OCI-LY3 (cell line): ENCODE results near the gene OR4F15.
"Not testable (repeated sequence)": the region's sequence is repeated elsewhere in the genome, so short reads cannot be mapped to it uniquely, and the experiment has no call there.

Experiments
- H2AFZ ChIP-seq: fragments of 200-600, 300-600 bp; shearing (Covaris generic); 2 replicates; pipeline ENCODE4 v1.6.0; 2014; ENCODE audit warnings: antibody characterized with exemption, low read depth, low read length
- H3K27ac ChIP-seq: fragments of 200-600, 300-600 bp; sonication (generic); 2 replicates; pipeline ENCODE4 v1.5.1; 2014; ENCODE audit warnings: mild to moderate bottlenecking, low read length, moderate library complexity, mixed read lengths
- H3K27me3 ChIP-seq: fragments of 200-600, 300-600 bp; sonication (generic); 2 replicates; pipeline ENCODE4 v1.6.1; 2014; ENCODE audit warnings: low read depth, low read length, mixed read lengths
- H3K36me3 ChIP-seq: fragments of 200-600, 300-600 bp; sonication (generic); replicated peaks from 2 replicates; pipeline ENCODE3; 2014; ENCODE audit warnings: low read depth, low read length, mixed read lengths
- H3K4me1 ChIP-seq: fragments of 300-600, 200-600 bp; sonication (generic); 2 replicates; pipeline ENCODE4 v1.6.1; 2014; ENCODE audit warnings: low read length, mixed read lengths
- H3K4me2 ChIP-seq: fragments of 200-600, 300-600 bp; sonication (generic); 2 replicates; pipeline ENCODE4 v1.6.1; 2014; ENCODE audit warnings: low read length, mixed read lengths
- H3K4me3 ChIP-seq: fragments of 300-600, 200-600 bp; sonication (generic); 2 replicates; pipeline ENCODE4 v1.5.1; 2014; ENCODE audit warnings: antibody characterized with exemption, mild to moderate bottlenecking, low read length, moderate library complexity
- H3K79me2 ChIP-seq: fragments of 300-600, 200-600 bp; shearing (Covaris generic); 2 replicates; pipeline ENCODE4 v1.6.1; 2014; ENCODE audit warnings: mild to moderate bottlenecking, low read length, mixed read lengths
- H3K9ac ChIP-seq: fragments of 300-600, 200-600 bp; shearing (Covaris generic); 2 replicates; pipeline ENCODE4 v1.6.0; 2014; ENCODE audit warnings: mild to moderate bottlenecking, low read length, moderate library complexity
- H3K9me3 ChIP-seq: fragments of 200-600, 300-600 bp; shearing (Covaris generic); 2 replicates; pipeline ENCODE4 v1.6.1; 2014; ENCODE audit warnings: low read length, mixed read lengths; ENCODE audit not compliant: insufficient read depth
- H4K20me1 ChIP-seq: fragments of 200-600, 300-600 bp; sonication (generic); 2 replicates; pipeline ENCODE4 v1.6.1; 2016; ENCODE audit warnings: low read length, mixed read lengths; ENCODE audit not compliant: insufficient read depth
- EZH2phosphoT487 ChIP-seq: fragments of 200-600 bp; shearing (Covaris generic); IDR thresholded peaks from 2 replicates; pipeline ENCODE4 v1.6.1; 2018; ENCODE audit warnings: antibody characterized with exemption, mixed run types, low read depth
- TF ChIP-seq, protein P1 (sequence below): fragments of 200-600, 300-600 bp; sonication (generic); IDR thresholded peaks from 2 replicates; pipeline ENCODE4 v1.5.1; 2014; ENCODE audit warnings: antibody characterized with exemption, low read length, low read depth

The OR4F15 gene

GRCh38 chr15:101811902-101812301 lies at the start of gene OR4F15:
Gene OR4F15 (plus strand): TSS chr15:101812202. CDS start chr15:101818187, 5,985 bp downstream.
- H3K79me2 ChIP-seq, result no peaks in the 10 kb centered on the region
- no peaks in the 10 kb centered on the region for H3K9me3 ChIP-seq
- H2AFZ ChIP-seq, result no peak within 1 kb of the TSS
- H3K36me3 ChIP-seq, result no peaks in the 10 kb centered on the region
- TF ChIP-seq EZH2phosphoT487, result no peak
- H4K20me1 ChIP-seq, result no peaks in the 10 kb centered on the region
- no peak within 1 kb of the TSS for H3K9ac ChIP-seq
- H3K4me1 ChIP-seq, result no peaks in the 10 kb centered on the region
- no peak within 1 kb of the TSS for H3K27ac ChIP-seq
- no peak within 1 kb of the TSS for H3K4me3 ChIP-seq
- no peak within 1 kb of the TSS for H3K4me2 ChIP-seq
- peaks cover 9% of the 10 kb centered on the region; the same call in 1 of the 2 replicates for H3K27me3 ChIP-seq

DNA sequence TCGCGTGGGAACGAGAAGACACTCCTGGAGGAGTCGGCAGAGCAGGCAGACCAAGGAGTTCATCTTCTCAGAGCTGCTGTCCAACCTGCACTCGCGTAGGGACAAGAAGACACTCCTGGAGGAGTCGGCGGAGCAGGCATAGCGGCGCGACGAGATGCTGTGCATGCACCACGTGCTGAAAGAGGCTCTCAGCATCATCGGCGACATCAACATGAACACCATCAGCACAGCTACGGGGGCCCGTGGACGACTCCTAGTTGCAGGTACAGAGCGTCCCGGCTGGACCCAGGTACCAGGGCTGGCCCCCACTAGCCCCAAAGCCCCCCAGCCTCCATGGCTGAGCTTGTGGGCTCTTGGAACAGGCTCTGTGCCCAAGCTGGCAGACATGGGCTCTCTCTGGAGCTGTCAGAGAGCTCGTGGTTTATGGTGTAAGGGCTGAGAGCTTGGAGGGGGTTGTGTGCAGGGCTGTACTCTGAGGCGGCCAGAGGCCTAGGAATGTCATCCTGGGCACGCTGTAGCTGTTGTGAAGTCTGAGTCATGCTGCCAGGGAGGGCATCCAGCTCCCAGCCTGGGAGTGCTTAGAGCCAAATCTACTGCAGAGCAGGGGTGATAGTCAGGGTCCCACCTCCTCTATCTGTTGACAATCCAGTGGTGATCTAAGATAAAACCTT lies 47.2 kb upstream of the OR4F15 start:
- not testable (repeated sequence) for H3K4me2 ChIP-seq

DNA sequence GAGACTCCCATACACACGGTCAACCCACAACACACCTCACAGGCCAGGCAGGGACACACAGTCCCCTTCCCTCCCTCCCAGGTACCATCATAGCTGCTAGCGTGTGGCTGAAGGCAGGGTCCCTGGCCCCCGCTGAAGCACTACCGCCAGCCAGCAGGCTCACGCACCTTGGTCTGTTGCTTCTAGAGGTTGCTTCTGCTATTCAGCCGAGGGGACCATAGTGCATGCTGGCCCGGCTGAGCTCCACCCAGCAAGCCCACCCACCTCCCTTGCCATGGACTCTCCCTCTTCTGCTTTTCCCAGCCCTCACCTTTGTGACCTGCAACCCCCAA lies 46.7 kb upstream of the OR4F15 start:
- H3K27ac ChIP-seq, H3K79me2 ChIP-seq, H4K20me1 ChIP-seq, H3K9ac ChIP-seq, H3K36me3 ChIP-seq, H3K27me3 ChIP-seq, H3K4me3 ChIP-seq, H2AFZ ChIP-seq, H3K9me3 ChIP-seq, H3K4me1 ChIP-seq, H3K4me2 ChIP-seq: not testable (repeated sequence)

More for the DNA sequence above, 47.2 kb upstream of the OR4F15 start:
- H3K4me3 ChIP-seq, H3K9ac ChIP-seq, H4K20me1 ChIP-seq, H3K27ac ChIP-seq, H3K9me3 ChIP-seq, H3K36me3 ChIP-seq, H3K27me3 ChIP-seq, H2AFZ ChIP-seq, H3K4me1 ChIP-seq, H3K79me2 ChIP-seq: not testable (repeated sequence)

DNA sequence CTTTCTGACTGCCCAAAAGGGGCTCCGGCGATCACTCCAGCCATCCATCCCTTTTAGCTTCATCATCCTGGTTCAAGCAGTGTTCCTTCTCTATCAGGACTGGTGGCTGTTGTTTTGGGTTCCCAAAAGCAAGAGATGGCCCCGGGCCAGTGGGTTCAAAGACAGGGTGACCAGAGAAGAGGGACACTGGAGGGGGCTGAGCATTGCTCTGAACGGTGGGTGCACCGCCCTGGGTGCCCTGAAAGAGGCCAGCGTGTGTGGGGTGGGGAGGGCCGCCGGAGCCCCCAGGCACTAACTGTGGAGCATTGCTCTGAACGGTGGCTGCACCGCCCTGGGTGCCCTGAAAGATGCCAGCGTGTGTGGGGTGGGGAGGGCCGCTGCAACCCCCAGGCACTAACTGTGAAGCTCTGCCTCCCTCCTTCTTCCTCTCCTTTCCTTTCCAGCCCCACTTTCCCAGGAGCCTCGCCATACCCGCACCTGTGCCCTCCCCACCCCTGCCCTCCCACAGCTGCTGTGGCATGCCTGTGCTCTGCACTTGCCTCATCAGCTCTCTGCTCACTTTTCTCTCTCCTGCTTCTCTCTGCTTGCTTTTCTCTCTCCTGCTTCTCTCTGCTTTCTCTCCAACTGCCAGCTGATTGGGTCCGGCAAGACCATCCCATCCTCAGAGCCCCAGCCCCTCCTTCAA lies 46.1 kb upstream of the OR4F15 start:
- Histone ChIP-seq H3K27ac (no peak overlapping the region), H3K4me1 (no peaks in the 10 kb centered on the region), H3K9me3 (no peaks in the 10 kb centered on the region), H3K9ac (no peak overlapping the region), H3K4me3 (no peak overlapping the region), H3K79me2 (no peaks in the 10 kb centered on the region), H3K4me2 (no peak overlapping the region), H4K20me1 (no peaks in the 10 kb centered on the region), H3K27me3 (no peaks in the 10 kb centered on the region), H2AFZ (no peak overlapping the region), H3K36me3 (no peaks in the 10 kb centered on the region)
- TF ChIP-seq EZH2phosphoT487, result no peak
- TF ChIP-seq, protein P1, sequence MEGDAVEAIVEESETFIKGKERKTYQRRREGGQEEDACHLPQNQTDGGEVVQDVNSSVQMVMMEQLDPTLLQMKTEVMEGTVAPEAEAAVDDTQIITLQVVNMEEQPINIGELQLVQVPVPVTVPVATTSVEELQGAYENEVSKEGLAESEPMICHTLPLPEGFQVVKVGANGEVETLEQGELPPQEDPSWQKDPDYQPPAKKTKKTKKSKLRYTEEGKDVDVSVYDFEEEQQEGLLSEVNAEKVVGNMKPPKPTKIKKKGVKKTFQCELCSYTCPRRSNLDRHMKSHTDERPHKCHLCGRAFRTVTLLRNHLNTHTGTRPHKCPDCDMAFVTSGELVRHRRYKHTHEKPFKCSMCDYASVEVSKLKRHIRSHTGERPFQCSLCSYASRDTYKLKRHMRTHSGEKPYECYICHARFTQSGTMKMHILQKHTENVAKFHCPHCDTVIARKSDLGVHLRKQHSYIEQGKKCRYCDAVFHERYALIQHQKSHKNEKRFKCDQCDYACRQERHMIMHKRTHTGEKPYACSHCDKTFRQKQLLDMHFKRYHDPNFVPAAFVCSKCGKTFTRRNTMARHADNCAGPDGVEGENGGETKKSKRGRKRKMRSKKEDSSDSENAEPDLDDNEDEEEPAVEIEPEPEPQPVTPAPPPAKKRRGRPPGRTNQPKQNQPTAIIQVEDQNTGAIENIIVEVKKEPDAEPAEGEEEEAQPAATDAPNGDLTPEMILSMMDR, result no peak

GRCh38 chr15:101767083-101767640 lies 44.8 kb upstream of the OR4F15 start:
- H3K9ac ChIP-seq, H4K20me1 ChIP-seq, H3K4me3 ChIP-seq, H3K36me3 ChIP-seq, H3K79me2 ChIP-seq, H3K27ac ChIP-seq, H3K27me3 ChIP-seq, H2AFZ ChIP-seq, H3K4me1 ChIP-seq, H3K9me3 ChIP-seq: not testable (repeated sequence)
- H3K4me2 ChIP-seq, result 0 out of 2 replicates have a peak overlapping the region, but pooled peaks have one; percentile 14

GRCh38 chr15:101772921-101773320 lies 39.1 kb upstream of the OR4F15 start:
- Histone ChIP-seq H3K79me2 (no peaks in the 10 kb centered on the region), H3K27ac (no peak overlapping the region), H3K36me3 (no peaks in the 10 kb centered on the region)

More at GRCh38 chr15:101772921-101773320, 39.1 kb upstream of the OR4F15 start:
- Histone ChIP-seq H2AFZ (no peak overlapping the region), H3K27me3 (peaks cover 37% of the 10 kb centered on the region), H3K9me3 (no peaks in the 10 kb centered on the region), H3K4me2 (no peak overlapping the region), H3K9ac (no peak overlapping the region), H3K4me3 (no peak overlapping the region), H3K4me1 (no peaks in the 10 kb centered on the region), H4K20me1 (no peaks in the 10 kb centered on the region)
- no peak for TF ChIP-seq EZH2phosphoT487
- TF ChIP-seq, protein P1, result no peak
